Stimulated activated CD4-positive, alpha-beta T cell treated with anti-CD3 and anti-CD28 coated beads, Interleukin-4, amount 100 ng/mL, for 1 hour (primary cell): ENCODE results near the gene MRPS6.

ENCODE experiments used
- DNase-seq: peaks from one replicate; pipeline ENCODE4 v3.0.0-alpha.2; 2020

The MRPS6 gene

DNA sequence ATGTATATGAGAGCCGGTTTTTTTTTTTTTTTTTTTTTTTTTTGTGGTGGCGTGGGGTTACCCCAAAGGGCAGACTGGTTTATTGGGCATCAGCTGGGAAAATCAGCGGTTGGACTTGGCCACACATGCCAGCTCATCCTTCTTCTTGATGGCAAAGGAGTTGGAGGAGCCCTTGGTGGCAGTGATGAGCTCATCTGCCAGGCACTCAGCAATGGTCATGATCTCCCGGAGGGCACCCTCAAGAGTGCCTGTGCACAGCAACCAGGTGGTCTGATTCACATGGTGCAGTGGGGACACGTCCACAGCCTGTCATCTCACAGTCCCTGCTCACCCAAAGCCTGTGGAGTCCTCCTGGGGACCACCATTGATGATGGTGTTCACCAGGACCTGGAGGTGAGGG lies 62.0 kb downstream of the MRPS6 start:
- no peak for DNase-seq

DNA sequence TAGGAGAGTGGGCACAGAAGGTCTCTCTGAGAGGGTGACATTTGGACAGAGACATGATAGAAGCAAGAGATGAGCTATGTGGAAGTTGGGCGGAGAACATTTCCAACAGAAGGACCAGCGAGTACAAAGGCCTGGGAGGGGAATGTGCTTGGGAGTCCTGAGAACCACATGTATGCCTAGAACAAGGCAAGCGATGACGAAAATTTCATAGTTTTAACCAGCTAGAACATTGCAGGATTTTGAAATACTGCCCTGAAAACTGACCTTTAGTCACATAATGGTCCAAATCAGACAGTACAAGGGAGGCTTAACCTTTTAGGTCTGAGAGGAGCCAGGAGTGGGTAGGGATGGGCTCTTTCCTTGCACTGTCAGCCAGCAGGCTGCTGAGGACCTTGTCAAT lies 68.0 kb downstream of the MRPS6 start:
- DNase-seq, result no peak

DNA sequence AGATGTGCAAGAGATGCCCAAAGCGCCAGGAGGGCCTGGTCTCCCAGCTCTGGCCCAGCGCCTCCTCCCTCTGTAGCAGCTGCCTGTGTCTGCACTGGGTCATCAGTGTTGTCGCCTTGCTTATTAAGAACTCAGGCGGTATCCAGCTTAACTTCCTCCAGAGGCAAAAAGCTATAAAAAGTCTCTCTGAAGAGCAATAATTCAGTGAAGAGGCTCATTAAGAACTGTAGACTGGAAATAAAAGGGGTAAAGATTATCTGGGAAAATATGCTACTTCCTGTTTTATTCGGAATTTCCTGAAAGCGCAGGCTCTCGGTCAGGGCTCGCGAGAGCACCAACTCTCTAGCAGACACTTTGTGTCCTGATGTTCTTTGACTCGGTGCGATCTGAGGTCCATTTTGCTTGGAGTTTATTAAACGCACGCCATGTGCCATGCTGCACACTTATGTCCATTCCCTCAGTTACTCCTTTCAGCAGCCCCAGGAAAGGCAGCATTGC lies 70.4 kb downstream of the MRPS6 start:
- no peak for DNase-seq

DNA sequence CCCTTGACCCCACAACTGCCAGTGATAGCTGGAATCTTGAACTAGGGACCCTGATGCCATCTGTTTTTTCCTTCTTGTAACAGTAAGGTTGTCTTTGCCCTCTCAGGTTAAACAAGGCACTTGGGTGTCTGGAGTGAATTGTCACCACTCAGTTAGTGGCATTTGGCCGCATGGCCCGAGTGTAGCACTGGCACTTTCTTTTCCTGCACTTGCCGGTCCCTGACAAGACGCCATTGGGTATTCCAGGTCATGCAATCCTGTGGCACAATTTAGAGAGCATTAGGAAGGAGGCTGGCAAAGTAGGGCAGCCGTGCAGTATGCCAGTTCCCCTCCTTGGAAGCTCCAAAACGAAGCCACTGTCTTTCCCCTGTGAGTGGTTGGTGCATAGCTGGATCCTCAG lies 70.8 kb downstream of the MRPS6 start:
- no peak for DNase-seq

DNA sequence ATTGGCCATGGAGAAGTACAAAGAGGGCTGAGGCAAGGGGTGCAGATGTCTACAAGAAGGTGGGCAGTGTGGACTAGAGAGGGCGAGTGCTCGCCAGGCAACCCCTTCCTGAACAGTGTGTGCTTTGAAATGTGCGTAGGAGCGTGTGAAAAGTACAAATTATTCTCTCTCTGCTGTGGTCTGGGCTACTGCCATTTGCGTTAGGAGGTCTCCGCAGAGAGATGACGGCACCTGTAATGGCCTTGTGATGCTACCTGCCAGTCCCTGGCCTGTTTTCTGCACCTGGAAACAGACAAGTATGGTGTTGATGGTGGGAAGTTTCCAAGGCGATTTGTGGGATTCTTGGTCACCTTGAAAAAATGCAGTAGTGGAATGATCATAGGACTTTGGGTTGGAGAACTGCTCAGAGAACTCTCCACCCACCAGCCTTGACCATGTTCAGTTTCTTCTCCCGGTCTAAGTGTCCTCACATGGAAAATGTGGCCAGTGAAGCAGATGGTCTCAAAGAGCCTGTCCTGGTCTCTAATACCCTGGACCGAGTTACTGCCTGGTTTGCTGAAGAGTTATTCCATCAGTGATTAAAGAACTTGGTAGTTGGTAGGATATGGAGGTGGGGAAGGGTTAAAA lies 74.5 kb downstream of the MRPS6 start:
- DNase-seq, result no peak

DNA sequence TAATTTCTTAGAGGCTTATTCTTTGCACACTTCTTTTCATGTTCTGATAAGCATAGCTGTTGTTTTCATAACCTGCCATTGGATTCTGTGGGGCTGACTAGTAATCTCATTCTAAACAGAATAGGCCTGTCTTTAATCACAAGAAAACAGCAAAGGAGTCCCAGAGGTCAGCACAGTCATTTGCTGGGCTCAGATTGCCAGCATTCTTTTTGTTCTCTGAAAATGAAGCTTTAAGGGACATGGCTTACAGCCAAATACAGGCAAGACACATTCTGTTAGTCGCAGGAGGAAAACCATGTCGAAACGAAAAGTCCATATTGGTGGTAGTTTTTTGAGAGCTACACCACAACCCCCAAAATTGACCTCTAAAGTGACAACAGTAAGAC lies 75.0 kb downstream of the MRPS6 start:
- DNase-seq, result no peak

DNA sequence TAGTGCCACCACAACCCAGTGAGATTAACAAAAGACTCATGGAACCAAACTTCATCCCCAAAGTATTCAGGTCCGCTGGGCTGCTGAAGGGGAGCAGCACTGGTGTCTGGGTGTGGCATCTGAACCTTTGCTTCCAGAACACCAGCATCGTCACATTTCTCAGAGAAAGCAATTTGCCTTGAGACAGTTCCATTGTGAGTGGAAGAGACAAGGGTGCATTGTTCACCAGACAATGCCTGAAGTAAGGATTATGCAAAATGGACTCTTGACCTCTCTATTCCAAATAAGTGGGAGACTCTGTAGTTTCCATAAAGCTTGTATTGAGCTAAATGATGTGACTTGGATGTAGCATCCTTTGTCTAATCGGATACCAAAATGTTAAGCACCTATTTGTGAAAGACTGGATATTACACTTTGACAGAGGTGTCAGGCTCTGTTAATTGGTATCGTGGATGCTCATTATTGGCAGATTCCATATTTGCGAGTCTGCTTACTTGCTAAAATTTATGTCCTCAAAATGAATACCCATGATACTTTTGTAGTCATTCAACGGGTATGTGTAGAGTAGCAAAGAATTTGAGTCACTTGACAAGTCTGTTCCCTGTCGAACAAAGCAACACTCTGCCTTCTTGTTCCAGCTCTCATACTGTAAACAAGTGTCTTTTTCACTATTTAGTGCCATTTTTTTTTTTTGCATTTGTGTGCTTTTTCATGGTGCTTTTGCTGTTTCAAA lies 75.6 kb downstream of the MRPS6 start:
- DNase-seq, result no peak

DNA sequence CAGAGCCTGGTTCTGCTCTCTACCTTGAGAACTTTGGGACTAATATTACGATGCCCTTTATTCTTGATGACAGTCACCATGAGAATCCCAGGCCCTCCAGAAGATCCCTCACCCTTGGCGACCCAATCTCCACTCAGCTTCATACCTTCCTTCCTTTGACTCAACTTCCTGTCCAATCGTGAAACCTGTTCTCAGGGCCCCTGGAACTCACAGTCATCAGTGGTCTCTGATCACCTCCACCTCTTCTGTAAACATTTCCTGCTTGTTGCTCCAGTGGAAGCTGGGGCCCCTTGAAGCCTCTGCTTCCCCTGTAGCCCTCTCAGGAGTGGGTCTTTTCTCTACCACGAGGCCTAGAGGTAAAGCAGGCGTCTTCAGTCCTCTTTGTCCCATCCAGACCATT lies 79.1 kb downstream of the MRPS6 start:
- DNase-seq, result no peak

DNA sequence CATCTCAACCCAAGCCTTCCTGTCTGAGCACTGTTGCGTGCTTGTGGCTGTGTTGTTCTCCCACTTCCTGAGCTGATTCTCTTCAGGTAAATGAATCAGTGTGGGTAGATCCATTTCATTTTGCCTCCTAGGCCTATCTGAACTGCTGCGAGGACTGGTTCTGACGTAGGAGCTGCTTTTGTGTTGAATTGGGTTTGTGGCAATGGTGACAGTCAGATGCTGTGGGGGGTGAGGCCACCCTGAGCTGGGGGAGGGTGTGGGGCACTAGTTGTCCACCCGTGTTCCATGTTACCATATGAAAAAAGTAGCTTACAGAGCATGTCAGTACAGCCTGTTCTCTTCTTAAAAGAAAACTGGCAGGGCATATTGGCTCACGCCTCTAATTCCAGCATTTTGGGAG lies 81.5 kb downstream of the MRPS6 start:
- no peak for DNase-seq

DNA sequence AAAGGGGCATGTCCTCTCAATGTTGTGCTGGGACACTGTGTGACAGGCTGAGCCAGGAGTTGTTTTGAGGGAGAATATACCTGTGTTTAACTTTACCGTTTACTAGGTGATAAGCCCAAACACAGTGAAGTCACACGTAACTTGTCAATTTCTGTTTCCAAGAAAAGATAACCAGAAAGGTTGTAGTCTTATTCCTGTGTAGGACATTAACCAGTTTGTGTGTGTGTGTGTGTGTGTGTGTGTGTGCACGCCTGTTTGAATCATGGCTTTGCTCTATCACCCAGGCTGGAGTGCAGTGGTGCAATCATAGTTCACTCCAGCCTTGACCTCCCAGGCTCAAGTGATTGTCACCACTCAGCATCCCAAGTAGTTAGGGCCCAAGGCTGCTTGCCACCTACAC lies 83.6 kb downstream of the MRPS6 start:
- DNase-seq, result no peak

DNA sequence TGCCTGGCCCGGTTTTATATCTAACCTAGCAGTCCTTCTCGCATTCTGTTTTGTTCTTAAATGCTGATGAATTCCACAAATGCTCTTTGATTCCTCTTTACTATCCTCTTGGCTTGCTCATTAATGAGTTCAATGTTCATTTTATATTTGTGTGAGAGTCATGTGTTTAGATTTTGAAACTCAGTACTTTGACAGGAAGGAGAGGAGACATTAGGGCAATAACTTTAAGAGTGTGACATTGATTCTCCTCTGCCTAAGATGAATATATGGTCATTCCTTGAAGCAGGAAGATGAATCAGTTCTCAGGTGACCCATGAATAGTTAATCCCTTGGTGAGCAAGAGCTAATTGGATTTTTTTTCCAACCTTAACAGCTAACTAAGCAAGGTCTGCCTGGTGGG lies 84.1 kb downstream of the MRPS6 start:
- no peak for DNase-seq

DNA sequence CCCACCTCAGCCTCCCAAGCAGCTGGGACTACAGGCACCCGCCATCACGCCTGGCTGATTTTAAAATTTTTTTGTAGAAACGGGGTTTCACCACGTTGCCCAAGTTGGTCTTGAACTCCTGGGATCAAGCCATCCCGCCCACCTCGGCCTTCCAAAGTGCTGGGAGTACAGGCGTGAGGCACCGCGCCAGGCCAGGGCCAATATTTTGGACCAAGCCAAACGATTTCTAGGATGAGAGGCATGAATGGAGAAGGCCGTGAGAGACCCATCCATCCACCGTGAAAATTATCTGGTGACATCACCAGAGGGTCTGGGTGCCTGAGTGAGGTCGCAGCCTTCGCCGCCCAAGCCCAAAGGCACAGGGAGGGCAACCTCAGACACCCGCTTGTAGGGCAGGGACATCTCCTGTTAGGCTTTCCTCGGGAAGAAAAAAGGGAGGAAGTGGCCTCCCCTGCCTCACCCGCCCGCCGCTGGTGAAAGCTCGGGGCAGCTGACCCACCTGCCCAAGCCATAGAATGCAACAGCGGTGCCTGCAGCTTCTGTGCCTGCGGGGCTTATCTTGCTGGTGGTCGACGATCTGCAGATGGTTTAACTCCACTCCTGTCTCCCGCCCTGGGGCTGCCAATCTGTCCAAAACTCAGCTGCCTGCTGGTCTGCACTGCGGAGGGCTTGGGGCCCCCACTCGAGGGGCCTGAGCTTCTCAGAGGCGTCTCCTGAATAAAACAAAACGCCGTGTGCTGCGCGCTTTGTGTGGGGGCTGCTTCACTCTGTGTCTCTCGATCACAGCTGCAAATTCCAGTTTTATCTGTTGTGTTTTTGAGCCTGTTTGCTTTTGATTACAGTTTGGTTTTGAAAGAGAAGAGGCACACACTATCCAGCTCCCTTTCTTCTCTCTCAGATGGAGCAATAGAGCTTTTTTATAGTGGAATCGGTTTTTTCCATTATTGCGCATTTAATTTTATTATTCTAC lies 85.8 kb downstream of the MRPS6 start:
- DNase-seq, result no peak

DNA sequence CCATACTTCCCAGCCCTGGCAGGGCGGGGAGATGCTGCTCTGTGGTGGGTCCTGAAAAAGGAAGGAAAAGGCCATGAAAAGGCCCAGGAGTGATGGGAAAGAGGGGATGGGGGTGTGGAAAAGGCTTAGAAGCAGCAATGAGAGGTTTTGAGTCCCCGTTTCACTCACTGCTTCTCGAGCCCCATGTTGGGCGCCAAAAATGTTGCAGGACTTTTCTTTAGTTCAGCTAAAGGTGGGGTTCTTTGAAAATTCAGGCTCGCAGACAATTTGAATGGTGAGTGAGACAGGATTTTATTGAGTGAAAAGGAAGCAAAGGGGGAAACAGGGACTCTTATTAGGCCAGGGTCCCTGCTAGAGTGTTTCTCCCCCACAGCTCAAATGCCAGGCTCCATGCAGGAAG lies 93.1 kb downstream of the MRPS6 start:
- no peak for DNase-seq

DNA sequence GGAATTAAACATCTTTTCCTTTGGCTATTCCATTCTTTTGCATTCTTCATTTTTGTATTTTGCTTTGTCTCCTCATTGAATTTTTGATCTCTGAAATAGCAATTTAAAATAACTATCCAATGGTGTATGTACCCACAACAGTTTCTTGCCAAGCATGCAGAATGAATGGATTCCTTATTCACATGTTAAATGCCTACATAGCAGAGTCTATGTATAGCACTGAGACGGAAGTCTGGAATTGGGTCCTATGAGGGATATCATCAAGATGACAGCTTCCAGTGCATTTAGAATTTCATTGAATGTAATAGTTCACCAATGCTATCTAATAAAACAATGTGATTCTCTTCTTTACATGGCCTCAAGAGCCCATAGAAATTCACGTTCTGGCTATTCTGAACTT lies 97.5 kb downstream of the MRPS6 start:
- DNase-seq, result no peak

DNA sequence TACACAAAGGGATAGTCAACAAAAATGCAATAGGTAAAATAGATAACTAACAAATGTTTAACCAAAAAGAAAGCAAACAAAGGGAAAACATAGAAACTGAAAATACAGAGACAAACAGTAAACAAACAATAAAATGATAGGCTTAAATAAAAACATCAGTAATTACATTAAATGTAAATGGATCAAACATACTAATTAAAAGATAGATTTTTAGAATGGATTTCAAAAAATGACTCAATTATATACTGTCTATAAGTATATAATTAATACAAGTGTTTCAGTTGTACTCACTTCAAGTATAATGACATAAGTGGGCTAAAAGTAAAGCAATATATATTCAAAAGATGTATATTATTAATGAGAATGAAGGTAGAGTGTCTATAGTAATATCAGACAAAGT lies 101.1 kb downstream of the MRPS6 start:
- DNase-seq, result no peak

DNA sequence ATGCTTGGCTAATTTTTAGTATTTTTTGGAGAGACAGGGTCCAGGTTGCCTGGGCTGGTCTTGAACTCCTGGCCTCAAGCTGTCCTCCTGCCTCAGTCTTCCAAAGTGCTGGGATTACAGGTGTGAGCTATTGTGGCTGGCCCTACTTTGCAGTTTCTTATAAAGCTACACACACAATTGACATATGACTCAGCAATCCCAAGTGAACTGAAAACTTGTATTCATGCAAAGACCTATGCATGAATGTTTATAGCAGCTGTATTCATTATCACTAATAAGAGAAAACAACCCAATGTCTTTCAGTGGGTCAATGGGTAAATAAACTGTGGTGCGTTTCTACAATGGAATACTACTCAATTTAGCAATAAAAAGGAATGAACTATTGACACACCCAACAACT lies 103.1 kb downstream of the MRPS6 start:
- DNase-seq, result no peak

DNA sequence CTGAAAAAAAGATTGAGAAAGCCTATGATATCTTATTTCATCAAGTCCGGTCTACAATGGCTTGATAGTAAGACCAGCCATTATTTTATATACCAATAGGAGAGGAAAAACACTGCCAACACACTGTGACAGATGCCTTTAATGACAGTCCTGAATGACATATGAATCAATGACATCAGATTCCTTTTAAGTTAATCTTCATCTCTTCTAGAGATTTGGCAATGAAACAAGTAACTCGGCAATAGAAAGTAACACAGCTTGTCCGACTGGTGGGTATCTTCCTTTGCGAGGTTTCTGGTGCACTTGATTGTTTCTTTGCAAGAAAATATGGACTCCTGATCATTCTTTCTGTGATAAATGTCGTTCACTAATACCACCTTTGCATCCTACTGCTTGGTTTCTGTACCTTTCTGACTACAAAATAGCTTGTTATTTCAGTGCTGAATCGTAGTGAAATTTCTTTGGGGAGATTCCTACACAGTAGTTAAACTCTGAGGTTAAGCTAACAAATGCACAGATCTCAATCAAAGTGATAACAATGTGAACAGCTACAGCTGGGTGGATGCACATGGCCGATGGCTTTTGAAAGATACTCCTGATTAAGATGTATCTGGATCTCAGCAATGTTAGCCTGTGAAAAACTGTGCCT lies 104.7 kb downstream of the MRPS6 start:
- DNase-seq, result no peak

DNA sequence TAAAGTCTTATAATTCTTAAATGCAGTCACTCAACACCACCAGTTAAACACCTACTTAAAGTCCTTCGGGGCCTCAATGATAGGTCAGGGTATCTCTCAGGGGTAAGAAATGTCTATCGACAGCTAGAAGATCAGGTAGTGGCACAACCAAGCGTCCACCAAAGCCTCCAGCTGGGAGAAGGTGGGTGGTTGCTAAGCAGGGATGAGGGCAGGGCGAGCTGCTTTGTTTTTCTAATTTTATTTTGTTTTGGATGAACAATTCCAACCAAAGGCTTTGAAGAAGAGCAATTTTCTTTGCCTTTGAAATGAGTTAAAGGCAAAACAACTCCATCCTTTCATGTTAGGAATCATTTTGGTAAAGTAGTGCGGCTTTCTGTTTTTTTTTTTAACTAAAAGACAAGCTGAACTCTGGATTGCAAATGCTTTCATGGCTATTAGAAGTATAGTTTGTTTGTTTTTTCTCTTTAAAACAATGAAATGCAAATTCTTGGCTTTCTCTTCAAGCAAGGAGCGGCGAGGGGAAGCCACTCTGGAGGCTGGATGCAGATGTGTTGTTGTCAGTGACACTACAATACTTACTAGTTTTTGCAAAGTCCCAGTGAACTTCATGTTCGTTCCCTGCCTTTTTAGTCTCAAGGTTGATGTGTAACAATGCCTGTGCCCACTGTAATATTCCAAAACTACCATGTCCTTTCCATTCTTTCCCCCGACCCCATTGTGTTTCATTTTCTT lies 106.0 kb downstream of the MRPS6 start:
- no peak for DNase-seq

DNA sequence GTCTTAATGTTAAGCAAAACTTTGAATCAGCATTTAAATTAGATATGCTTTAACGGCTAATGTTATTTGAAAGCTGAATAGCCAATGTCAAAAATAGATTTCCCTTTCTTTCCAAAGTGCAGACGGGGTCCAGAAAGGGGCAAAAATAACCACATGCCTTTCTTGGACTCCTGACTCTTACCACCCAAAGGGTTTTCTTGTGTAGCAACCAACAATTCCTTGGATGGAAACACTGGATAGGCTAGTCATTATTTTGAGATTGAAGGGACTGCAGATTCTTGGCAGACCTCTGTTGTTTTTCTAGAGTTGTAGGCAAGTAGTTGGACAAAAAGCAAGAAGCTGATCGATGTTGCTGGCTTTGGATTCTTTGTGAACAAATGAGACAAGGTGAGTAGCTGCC lies 107.0 kb downstream of the MRPS6 start:
- DNase-seq, result no peak

DNA sequence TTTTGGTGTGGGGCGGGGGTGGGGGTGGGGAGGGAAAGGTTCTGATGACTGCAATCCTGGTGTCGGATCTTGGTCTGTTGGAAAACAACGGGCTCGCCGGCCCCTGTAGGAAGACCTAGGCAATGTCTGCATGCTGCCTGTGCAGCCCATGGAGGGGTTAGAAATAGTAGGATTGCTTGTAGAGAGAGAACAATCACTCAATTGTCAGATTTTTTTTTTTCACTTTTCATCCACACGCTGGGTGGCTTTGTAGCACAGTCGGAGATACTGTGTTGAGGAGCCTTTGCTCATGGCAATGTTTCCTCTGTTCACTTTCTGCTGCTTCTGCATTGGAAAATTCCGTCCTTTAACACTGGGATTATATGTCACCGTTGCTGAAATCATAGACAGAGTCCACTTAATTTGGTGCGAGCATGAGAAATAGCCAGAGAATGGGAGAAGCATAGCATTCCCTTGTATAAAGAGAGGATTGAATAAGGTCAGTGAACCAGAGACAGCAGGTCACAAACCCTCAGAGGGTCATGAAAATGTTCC lies 107.5 kb downstream of the MRPS6 start:
- no peak for DNase-seq

DNA sequence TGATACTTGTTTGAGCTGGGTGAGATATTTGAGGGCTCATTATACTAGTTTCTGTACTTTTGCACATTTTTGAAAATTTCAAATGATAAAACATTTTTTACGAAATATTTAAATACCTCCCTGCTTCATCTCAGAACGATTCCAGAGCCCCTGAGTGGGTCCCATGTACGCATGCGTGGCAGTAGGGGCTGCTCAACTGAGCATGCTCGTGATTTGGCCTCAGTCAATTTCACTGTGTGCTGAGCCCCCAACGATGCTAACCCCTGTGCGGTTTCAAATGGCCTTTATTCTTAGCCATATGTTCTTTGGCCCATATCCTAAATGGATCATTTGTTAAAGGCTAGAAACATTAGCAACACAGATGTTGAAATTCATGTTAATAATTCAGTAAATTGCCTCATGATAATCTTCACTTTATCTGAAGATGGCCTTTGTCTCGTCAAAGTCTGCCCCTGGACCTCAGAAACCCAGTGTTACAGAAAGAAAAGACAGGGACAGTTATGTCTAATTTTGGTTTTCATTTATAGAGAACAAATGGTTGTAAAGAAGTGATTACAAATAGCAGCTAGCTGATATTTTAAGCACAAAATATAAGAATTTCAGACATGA lies 108.2 kb downstream of the MRPS6 start:
- DNase-seq, result no peak

DNA sequence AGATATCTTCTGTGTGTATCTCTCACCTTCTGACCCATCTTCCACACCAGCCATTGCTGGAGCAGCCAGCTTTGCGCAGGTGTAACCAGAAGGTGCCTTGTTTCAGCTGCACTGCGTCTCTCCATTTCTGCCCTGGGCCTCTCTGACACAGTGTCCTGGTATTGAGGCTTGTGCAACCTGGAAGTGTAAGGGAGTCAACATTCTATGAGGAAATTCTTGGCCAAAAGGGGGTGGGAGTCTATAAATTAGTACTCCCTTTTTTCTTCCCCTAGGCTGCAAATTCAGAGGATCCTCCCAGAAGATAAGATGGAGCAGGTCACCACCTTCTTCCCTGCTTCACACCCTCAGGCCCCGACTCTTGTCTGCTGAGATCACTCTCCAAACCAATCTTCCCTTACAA lies 109.1 kb downstream of the MRPS6 start:
- no peak for DNase-seq
